CD14-positive monocyte (primary cell): Measurements from ENCODE around the gene YPEL3. TPM values are rescaled to one million over a fixed set of nuclear protein-coding genes. Genes with fewer than 3 reads are reported as not detected.

ENCODE experiments used
- DNase-seq, 3 donors: peaks; one replicate each; pipeline ENCODE4 v3.0.0-alpha.2; 2011 to 2022
- H2AFZ ChIP-seq: 2 replicates; pipeline ENCODE4 v1.6.0; 2012; ENCODE audit warnings: mild to moderate bottlenecking, low read depth, low read length, inconsistent platforms; ENCODE audit not compliant: insufficient read depth, poor library complexity, severe bottlenecking
- H3K27ac ChIP-seq, 2 donors: 1 replicate in 1 of 2; 2 replicates in 1 of 2; pipeline ENCODE4 v1.5.1; 2012 to 2013; ENCODE audit warnings: low read length in 2 of 2, control low read depth in 1 of 2, inconsistent platforms in 1 of 2, low read depth in 1 of 2, mild to moderate bottlenecking in 1 of 2
- H3K27me3 ChIP-seq, 2 donors: one replicate each; pipeline versions ENCODE4 v1.6.0 to v1.6.1; 2011 to 2013; ENCODE audit warnings: low read length in 2 of 2; ENCODE audit not compliant: control insufficient read depth in 2 of 2, insufficient read depth in 2 of 2
- H3K36me3 ChIP-seq, 2 donors: replicated peaks in 1 of 2; 1 replicate in 1 of 2; 2 replicates in 1 of 2; pipeline versions ENCODE4 v1.5.1 to v1.6.1; 2012 to 2013; ENCODE audit warnings: low read length in 2 of 2, control low read depth in 1 of 2, inconsistent platforms in 1 of 2, mild to moderate bottlenecking in 1 of 2; ENCODE audit not compliant: insufficient read depth in 2 of 2, control insufficient read depth in 1 of 2
- H3K4me1 ChIP-seq, 2 donors: 1 replicate in 1 of 2; 2 replicates in 1 of 2; pipeline versions ENCODE4 v1.5.1 to v1.6.1; 2012 to 2013; ENCODE audit warnings: low read length in 2 of 2, control low read depth in 1 of 2, inconsistent platforms in 1 of 2, mild to moderate bottlenecking in 1 of 2, moderate library complexity in 1 of 2; ENCODE audit not compliant: insufficient read depth in 2 of 2, control insufficient read depth in 1 of 2
- H3K4me2 ChIP-seq: replicated peaks from 2 replicates; pipeline ENCODE3; 2012; ENCODE audit warnings: low read length, moderate library complexity, mild to moderate bottlenecking; ENCODE audit not compliant: poor library complexity, severe bottlenecking; ENCODE audit errors: extremely low read depth
- H3K4me3 ChIP-seq, 3 experiments: fragments of 200-600 bp in 1 of 3; sonication (generic) in 1 of 3; replicated peaks in 1 of 3; 1 replicate in 2 of 3; 2 replicates in 1 of 3; pipeline ENCODE4 v1.5.1; 2011 to 2013; ENCODE audit warnings: low read length in 3 of 3, mild to moderate bottlenecking in 3 of 3, control low read depth in 2 of 3, low read depth in 2 of 3, inconsistent platforms in 1 of 3, moderate library complexity in 1 of 3
- H3K79me2 ChIP-seq: 2 replicates; pipeline ENCODE4 v1.6.0; 2012; ENCODE audit warnings: mild to moderate bottlenecking, control low read depth, inconsistent platforms, low read length, moderate library complexity; ENCODE audit not compliant: insufficient read depth
- H3K9ac ChIP-seq: 2 replicates; pipeline ENCODE4 v1.6.0; 2017; ENCODE audit warnings: low read length, mild to moderate bottlenecking; ENCODE audit not compliant: insufficient read depth, poor library complexity, severe bottlenecking
- H3K9me3 ChIP-seq, 2 donors: replicated peaks in 1 of 2; 1 replicate in 1 of 2; 2 replicates in 1 of 2; pipeline versions ENCODE4 v1.5.1 to v1.6.1; 2012 to 2013; ENCODE audit warnings: low read length in 2 of 2, control low read depth in 1 of 2; ENCODE audit not compliant: control insufficient read depth in 1 of 2, insufficient read depth in 1 of 2
- H4K20me1 ChIP-seq: 2 replicates; pipeline ENCODE4 v1.6.0; 2012; ENCODE audit warnings: mild to moderate bottlenecking, low read length, control low read depth, moderate library complexity; ENCODE audit not compliant: insufficient read depth
- H3K27ac Mint-ChIP-seq, 7 donors: one replicate each; pipeline ENCODE4 v1.8.0; 2020; ENCODE audit warnings: mild to moderate bottlenecking in 7 of 7, mixed read lengths in 7 of 7, moderate library complexity in 6 of 7, inconsistent platforms in 2 of 7
- H3K27me3 Mint-ChIP-seq, 3 donors: one replicate each; pipeline ENCODE4 v1.8.0; 2021 to 2022; ENCODE audit warnings: low read depth in 3 of 3, mild to moderate bottlenecking in 3 of 3, mixed read lengths in 3 of 3, moderate library complexity in 3 of 3, inconsistent platforms in 1 of 3
- H3K36me3 Mint-ChIP-seq, 2 donors: one replicate each; pipeline ENCODE4 v1.8.0; 2020; ENCODE audit warnings: mixed read lengths in 2 of 2, inconsistent platforms in 1 of 2, mild to moderate bottlenecking in 1 of 2
- H3K4me1 Mint-ChIP-seq: one replicate; pipeline ENCODE4 v1.8.0; 2020; ENCODE audit warnings: mild to moderate bottlenecking, mixed read lengths
- H3K4me3 Mint-ChIP-seq, 2 donors: one replicate each; pipeline ENCODE4 v1.8.0; 2020; ENCODE audit warnings: mild to moderate bottlenecking in 2 of 2, mixed read lengths in 2 of 2, moderate library complexity in 1 of 2
- H3K9me3 Mint-ChIP-seq, 7 donors: one replicate each; pipeline ENCODE4 v1.8.0; 2020 to 2022; ENCODE audit warnings: mixed read lengths in 7 of 7, mild to moderate bottlenecking in 6 of 7, moderate library complexity in 6 of 7, inconsistent platforms in 2 of 7
- CTCF ChIP-seq: fragments of 200-600 bp; IDR thresholded peaks from one replicate; pipeline ENCODE4 v1.8.0; 2022; ENCODE audit warnings: antibody characterized with exemption, mild to moderate bottlenecking
- WGBS: methylation state at CpG from one replicate; pipeline ENCODE4 v1.1.5; 2013; ENCODE audit warnings: missing lambda C conversion rate; ENCODE audit not compliant: insufficient coverage; 5-methylcytosine and 5-hydroxymethylcytosine counted together
- intact Hi-C, 2 donors: fragments of 100-400 bp; cut with micrococcal nuclease; formaldehyde crosslinking; loops; one replicate each; pipeline versions ENCODE4 v1.15.0 to v1.15.1; 2023
- polyA minus RNA-seq: library from RNA; depleted of rRNA, polyadenylated mRNA; stranded (reverse); fragments of >200 nt; gene quantifications from 2 replicates; pipeline ENCODE4 v1.2.3, GENCODE V29; 2012
- polyA plus RNA-seq, 3 donors: library from polyadenylated mRNA; depleted of rRNA in 1 of 3; unstranded in 2 of 3; stranded (reverse) in 1 of 3; fragments of 300-500 nt in 2 of 3; fragments of >200 nt in 1 of 3; fragmentation: Illumina TruSeq in 2 of 3; gene quantifications; 1 replicate in 2 of 3; 2 replicates in 1 of 3; pipeline ENCODE4 v1.2.3, GENCODE V29; 2012 to 2021
- total RNA-seq, 12 experiments: library from RNA in 1 of 12; stranded (reverse) in 1 of 12; fragments of 120-200 nt in 1 of 12; gene quantifications; one replicate each; pipeline ENCODE4 v1.2.4 and lab custom pipeline; 2013 to 2026; ENCODE audit warnings: mixed read lengths in 6 of 12, inconsistent platforms in 1 of 12

YPEL3 gene
- total RNA-seq (2013), result 79.3 TPM
- polyA plus RNA-seq (100 to 1,000 TPM; 182 to 283 (median 235) TPM), polyA minus RNA-seq (29.5 and 48.9 TPM in 2 replicates), total RNA-seq (lab: John Stamatoyannopoulos, UW) (1.9 to 42.4 (median 22.0) reads per million in 11 experiments)

GRCh38 chr16:30096105-30096861, at the start of gene YPEL3:
Gene YPEL3 (minus strand): TSS chr16:30096213. CDS start chr16:30095482, 731 bp downstream.
- peaks cover 12 to 13% of the 10 kb centered on the region in 2 donors for H3K36me3 ChIP-seq
- peak within 1 kb of the TSS; percentile 98 for H3K4me2 ChIP-seq
- peak within 1 kb of the TSS; percentile 86 to 96 (median 93) for H3K27ac Mint-ChIP-seq
- H3K4me1 Mint-ChIP-seq, result peaks cover 40% of the 10 kb centered on the region
- no peak for TF ChIP-seq CTCF
- no peaks in the 10 kb centered on the region for H3K27me3 ChIP-seq
- 9% methylated on average over 74 of the region's 77 CpGs for WGBS
- H3K4me1 ChIP-seq, result peaks cover 44 to 49% of the 10 kb centered on the region in 2 donors
- H3K4me3 ChIP-seq, result peak within 1 kb of the TSS; percentile 84 to 97 (median 86)
- H3K9me3 ChIP-seq, result peaks cover 47 to 48% of the 10 kb centered on the region in 2 donors
- H3K36me3 Mint-ChIP-seq, result peaks cover 22 to 37% of the 10 kb centered on the region in 2 donors
- H2AFZ ChIP-seq, result peak within 1 kb of the TSS; percentile 74
- intact Hi-C loops, result no loop called here
- peak within 1 kb of the TSS; percentile 74 for H3K9ac ChIP-seq
- peaks cover 28 to 53% (median 47%) of the 10 kb centered on the region in 7 donors for H3K9me3 Mint-ChIP-seq
- H3K27me3 Mint-ChIP-seq, result peaks cover 0 to 4% (median 3%) of the 10 kb centered on the region in 3 donors
- DNase-seq, result peak; percentile 84 to 90 (median 85)
- peaks cover 17% of the 10 kb centered on the region for H3K79me2 ChIP-seq
- H3K4me3 Mint-ChIP-seq, result peak within 1 kb of the TSS; percentile 87 to 94
- H3K27ac ChIP-seq, result peak within 1 kb of the TSS; percentile 65 to 89
- H4K20me1 ChIP-seq, result no peaks in the 10 kb centered on the region

- no CpG with 5 or more reads among the region's 1 CpG for WGBS
- Histone ChIP-seq H3K4me1 (peaks cover 42 to 43% of the 10 kb centered on the region in 2 donors), H3K9me3 (peaks cover 0 to 5% of the 10 kb centered on the region in 2 donors), H3K9ac (no peak overlapping the region), H3K4me3 (no peak overlapping the region), H3K27ac (no peak overlapping the region), H3K4me2 (no peak overlapping the region), H3K79me2 (no peaks in the 10 kb centered on the region), H2AFZ (no peak overlapping the region), H4K20me1 (no peaks in the 10 kb centered on the region), H3K27me3 (no peaks in the 10 kb centered on the region), H3K36me3 (no peaks in the 10 kb centered on the region)
- no peak for DNase-seq
- TF ChIP-seq CTCF, result no peak
- Mint-ChIP-seq H3K27me3 (peaks cover 0 to 2% (median 0%) of the 10 kb centered on the region in 3 donors), H3K27ac (peak overlapping the region in 2 of 7 donors; percentile 30 to 46), H3K4me1 (peaks cover 54% of the 10 kb centered on the region), H3K9me3 (peaks cover 0 to 12% (median 5%) of the 10 kb centered on the region in 7 donors), H3K4me3 (no peak overlapping the region), H3K36me3 (no peaks in the 10 kb centered on the region)
- intact Hi-C loops, result no loop called here
These were observed 49.6 kb upstream of the YPEL3 start for GRCh38 chr16:30145657-30146056.
